NCI-H2196 (cell line): Measurements from ENCODE around the gene ERICH4.
"Not testable (repeated sequence)": the region's sequence is repeated elsewhere in the genome, so short reads cannot be mapped to it uniquely, and the experiment has no call there.

Experiments
- DNase-seq: peaks from one replicate; lab custom pipeline; 2025; ENCODE audit not compliant: unreplicated experiment; lab: John Stamatoyannopoulos, UW

Gene ERICH4

GRCh38 chr19:41476583-41476982 lies 33.6 kb downstream of the ERICH4 start:
- no peak for DNase-seq

GRCh38 chr19:41478171-41478570 lies 35.2 kb downstream of the ERICH4 start:
- DNase-seq, result no peak

- DNase-seq, result no peak
These were observed 36.2 kb downstream of the ERICH4 start for GRCh38 chr19:41478875-41479756.

DNA sequence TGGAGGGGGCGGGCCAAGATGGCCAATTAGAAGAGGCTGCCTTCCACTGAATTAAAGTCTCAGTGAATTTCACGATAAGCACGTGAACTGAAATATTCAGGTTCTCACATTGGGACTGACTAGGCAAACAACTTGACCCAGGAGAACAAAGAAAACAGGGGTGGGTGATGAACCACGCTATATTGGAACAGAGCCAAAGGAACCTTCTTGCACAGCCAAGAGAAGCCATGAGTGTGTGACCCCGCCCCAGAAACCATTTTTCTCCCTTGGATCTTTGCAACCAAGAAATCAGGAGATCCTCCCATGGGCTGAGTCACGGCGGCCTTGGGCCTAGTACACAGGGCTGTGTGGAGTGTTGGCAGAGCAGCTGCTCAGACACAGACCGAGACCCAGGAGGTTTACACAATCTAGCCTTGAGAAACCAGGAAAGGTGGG lies 36.8 kb downstream of the ERICH4 start:
- no peak for DNase-seq

- DNase-seq, result no peak
These were observed 37.4 kb downstream of the ERICH4 start for GRCh38 chr19:41480336-41480735.

DNA sequence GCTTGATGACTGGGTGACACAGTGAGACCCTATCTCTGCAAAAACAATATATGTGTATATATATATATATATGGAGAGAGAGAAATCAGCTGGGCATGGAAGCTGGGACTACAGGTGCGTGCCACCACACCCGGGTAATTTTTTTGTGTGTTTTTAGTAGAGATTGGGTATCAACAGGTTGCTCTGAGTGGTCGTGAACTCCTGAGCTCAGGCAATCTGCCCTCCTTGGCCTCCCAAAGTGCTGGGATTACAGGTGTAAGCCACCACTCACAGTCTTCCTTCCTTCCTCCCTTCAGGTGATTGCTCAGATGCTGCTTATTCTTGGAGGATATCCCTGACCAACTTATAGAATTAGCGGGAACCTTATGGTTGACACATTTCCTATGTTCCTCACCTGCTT lies 41.9 kb downstream of the ERICH4 start:
- no peak for DNase-seq

DNA sequence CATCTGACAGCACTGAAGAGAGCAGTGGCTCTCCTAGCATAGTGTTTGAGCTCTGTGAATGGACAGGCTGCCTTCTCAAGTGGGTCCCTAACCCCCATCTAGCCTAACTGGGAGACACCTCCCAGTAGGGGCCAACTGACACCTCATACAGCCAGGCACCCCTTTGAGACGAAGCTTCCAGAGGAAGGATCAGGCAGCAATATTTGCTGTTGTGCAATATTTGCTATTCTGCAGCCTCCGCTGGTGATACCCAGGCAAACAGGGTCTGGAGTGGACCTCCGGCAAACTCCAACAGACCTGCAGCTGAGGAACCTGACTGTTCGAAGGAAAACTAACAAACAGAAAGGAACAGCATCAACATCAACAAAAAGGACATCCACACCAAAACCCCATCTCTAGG lies 44.0 kb downstream of the ERICH4 start:
- not testable (repeated sequence) for DNase-seq

GRCh38 chr19:41492843-41493242 lies 49.9 kb downstream of the ERICH4 start:
- DNase-seq, result no peak
